Spinal cord (tissue), 10 donors: ENCODE results near the gene LDLRAD4. TPM values are rescaled to one million over a fixed set of nuclear protein-coding genes. Genes with fewer than 3 reads are reported as not detected.

Experiments used
- DNase-seq, 6 donors: peaks; one replicate each; pipeline versions ENCODE4 v3.0.0 to v3.0.0-alpha.2; 2013 to 2015; ENCODE audit warnings: low spot score in 6 of 6, low read depth in 4 of 6
- H3K27ac ChIP-seq: one replicate; pipeline ENCODE4 v1.5.1; 2013; ENCODE audit warnings: low read depth, low read length, control low read depth
- H3K27me3 ChIP-seq: one replicate; pipeline ENCODE4 v1.6.1; 2013; ENCODE audit warnings: low read length; ENCODE audit not compliant: control insufficient read depth, insufficient read depth
- H3K36me3 ChIP-seq: one replicate; pipeline ENCODE4 v1.6.1; 2013; ENCODE audit warnings: low read length; ENCODE audit not compliant: control insufficient read depth, insufficient read depth
- H3K4me1 ChIP-seq: one replicate; pipeline ENCODE4 v1.6.1; 2013; ENCODE audit warnings: low read length; ENCODE audit not compliant: control insufficient read depth, insufficient read depth
- H3K4me3 ChIP-seq: one replicate; pipeline ENCODE4 v1.5.1; 2013; ENCODE audit warnings: low read depth, low read length, control low read depth
- H3K9me3 ChIP-seq: one replicate; pipeline ENCODE4 v1.6.1; 2013; ENCODE audit warnings: low read length; ENCODE audit not compliant: control insufficient read depth, insufficient read depth
- WGBS: methylation state at CpG from one replicate; pipeline ENCODE4 v1.1.5; 2013; ENCODE audit warnings: missing lambda C conversion rate; ENCODE audit not compliant: insufficient coverage; 5-methylcytosine and 5-hydroxymethylcytosine counted together
- polyA plus RNA-seq, 2 donors: library from polyadenylated mRNA; unstranded; fragments of 120-200 nt; gene quantifications; one replicate each; pipeline ENCODE4 v1.2.1, GENCODE V29; 2013; ENCODE audit not compliant: insufficient read length in 2 of 2
- total RNA-seq, 2 donors: library from RNA; depleted of rRNA in 1 of 2; stranded (reverse); fragments of 120-200 nt in 1 of 2; fragments of >200 nt in 1 of 2; gene quantifications; one replicate each; pipeline versions ENCODE4 v1.2.3 to v1.2.4, GENCODE V29; 2013 to 2014
- donor health status: healthy.

Gene LDLRAD4
- total and polyA plus RNA-seq, 4 donors: 26.7 to 67.7 (median 38.5) TPM

DNA sequence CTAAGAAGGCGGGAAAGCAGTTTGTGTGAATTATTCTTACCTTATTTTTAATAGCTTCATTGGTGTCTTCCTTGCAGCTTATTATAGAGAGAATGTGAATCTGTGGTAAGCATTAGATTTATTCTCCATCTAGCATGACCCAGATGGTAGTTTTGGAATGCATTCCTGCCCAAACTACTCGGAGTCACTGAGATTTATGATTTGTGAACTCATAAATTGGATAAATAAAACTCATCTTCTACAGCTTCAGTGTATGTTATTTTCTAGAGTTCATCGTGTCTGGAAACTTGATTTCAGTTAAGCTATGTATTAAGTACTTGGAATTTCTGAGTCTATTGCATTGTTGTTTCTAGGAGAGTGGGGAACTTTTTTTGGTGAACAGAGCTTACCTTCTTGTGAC lies 337.3 kb downstream of the LDLRAD4 start:
- no peak overlapping the region for H3K27ac ChIP-seq
- H3K4me1 ChIP-seq: peaks cover 14% of the 10 kb centered on the region
- H3K27me3 ChIP-seq: no peaks in the 10 kb centered on the region
- DNase-seq: no peak
- no peaks in the 10 kb centered on the region for H3K9me3 ChIP-seq
- no peaks in the 10 kb centered on the region for H3K36me3 ChIP-seq
- no CpG with 5 or more reads among the region's 3 CpGs for WGBS
- no peak overlapping the region for H3K4me3 ChIP-seq

DNA sequence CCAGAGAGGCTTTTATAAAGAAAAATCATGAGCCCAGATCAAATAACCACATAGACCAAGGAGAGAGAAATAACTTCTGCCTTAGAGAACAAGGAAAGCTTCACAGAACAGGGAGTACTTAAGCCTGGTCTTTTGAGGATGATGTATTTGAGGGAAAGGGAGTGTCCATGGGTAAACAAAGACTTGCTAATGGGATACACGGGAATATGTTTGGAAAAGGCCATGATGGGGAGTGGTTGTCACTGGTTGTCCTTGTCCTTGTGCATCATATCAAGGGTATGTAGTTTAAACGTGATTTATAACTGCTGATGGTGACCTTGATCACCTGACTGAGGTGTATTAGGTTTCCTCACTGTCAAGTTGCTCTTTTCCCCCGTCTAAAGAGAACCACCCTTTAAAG lies 337.9 kb downstream of the LDLRAD4 start:
- no peaks in the 10 kb centered on the region for H3K36me3 ChIP-seq
- H3K4me3 ChIP-seq: no peak overlapping the region
- no peaks in the 10 kb centered on the region for H3K9me3 ChIP-seq
- 50% methylated on average over 1 of the region's 3 CpGs for WGBS
- DNase-seq: no peak
- H3K4me1 ChIP-seq: peaks cover 10% of the 10 kb centered on the region
- no peaks in the 10 kb centered on the region for H3K27me3 ChIP-seq
- no peak overlapping the region for H3K27ac ChIP-seq

DNA sequence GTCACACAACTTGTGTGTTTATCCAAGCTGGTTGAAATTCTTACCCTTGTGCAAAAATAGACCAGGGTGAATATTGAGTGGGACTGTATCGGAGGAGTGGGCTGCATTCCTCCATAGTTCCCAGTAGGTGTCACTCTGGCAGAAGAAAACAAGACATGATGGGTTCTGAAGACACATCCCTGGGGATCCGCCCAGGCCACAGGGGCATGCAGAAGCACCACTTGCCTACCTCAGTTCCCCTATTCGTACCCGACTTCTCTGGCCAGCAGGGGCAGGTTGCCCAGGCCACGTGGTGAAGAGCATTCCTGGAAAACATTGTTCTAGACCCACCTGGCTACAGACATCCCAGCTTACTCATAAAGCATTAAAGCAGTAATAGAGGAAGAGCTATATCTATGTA lies 339.6 kb downstream of the LDLRAD4 start:
- H3K4me1 ChIP-seq: peaks cover 8% of the 10 kb centered on the region
- H3K9me3 ChIP-seq: no peaks in the 10 kb centered on the region
- H3K36me3 ChIP-seq: no peaks in the 10 kb centered on the region
- H3K4me3 ChIP-seq: no peak overlapping the region
- H3K27me3 ChIP-seq: no peaks in the 10 kb centered on the region
- DNase-seq: peak in 2 of 6 donors; percentile 65 to 79
- WGBS: 8% methylated on average over 5 of the region's 5 CpGs
- no peak overlapping the region for H3K27ac ChIP-seq

DNA sequence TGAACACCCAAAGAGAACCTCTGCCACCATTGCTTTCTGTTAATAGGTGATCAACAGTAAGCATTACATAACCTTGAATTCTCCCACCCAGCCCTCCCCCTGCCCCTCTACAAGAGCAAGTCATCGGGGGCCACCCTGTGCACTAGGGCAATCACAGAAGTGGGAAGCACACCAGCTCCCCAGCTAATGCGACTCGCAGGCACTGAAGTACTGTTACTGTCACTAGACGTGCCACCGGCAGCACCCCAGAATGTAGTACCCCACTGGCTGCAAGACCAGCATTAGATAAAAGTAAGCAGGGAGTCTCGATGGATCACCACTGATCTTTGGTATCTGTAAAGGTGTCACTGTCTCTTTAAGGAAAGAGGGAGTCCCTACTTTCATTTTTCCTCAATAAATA lies 340.2 kb downstream of the LDLRAD4 start:
- Histone ChIP-seq H3K36me3 (no peaks in the 10 kb centered on the region), H3K27ac (no peak overlapping the region), H3K27me3 (no peaks in the 10 kb centered on the region), H3K4me1 (peaks cover 12% of the 10 kb centered on the region), H3K4me3 (no peak overlapping the region), H3K9me3 (no peaks in the 10 kb centered on the region)
- no peak for DNase-seq
- 62% methylated on average over 3 of the region's 6 CpGs for WGBS

DNA sequence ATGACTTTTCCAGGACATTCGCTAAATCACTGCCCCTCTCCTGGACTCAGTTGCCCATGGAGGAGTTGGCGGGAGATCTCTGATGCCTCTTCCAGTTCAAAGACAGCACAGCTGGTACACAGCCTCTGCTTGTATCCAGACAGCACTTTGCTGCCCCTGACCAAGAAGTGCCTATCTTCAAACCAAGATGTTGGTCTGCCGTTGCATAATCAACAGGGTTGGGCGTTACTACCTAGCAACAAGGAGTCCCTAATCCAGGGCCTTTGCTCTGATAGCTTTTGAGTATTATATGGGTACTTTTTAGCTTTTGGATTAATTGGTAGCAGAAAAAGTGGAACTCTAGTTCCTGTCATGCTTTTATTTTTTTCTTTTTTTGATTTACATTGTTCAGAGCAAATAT lies 341.2 kb downstream of the LDLRAD4 start:
- Histone ChIP-seq H3K27me3 (no peaks in the 10 kb centered on the region), H3K27ac (no peak overlapping the region), H3K36me3 (no peaks in the 10 kb centered on the region), H3K4me1 (peaks cover 20% of the 10 kb centered on the region), H3K4me3 (no peak overlapping the region), H3K9me3 (no peaks in the 10 kb centered on the region)
- 98% methylated on average over 4 of the region's 4 CpGs for WGBS
- no peak for DNase-seq

DNA sequence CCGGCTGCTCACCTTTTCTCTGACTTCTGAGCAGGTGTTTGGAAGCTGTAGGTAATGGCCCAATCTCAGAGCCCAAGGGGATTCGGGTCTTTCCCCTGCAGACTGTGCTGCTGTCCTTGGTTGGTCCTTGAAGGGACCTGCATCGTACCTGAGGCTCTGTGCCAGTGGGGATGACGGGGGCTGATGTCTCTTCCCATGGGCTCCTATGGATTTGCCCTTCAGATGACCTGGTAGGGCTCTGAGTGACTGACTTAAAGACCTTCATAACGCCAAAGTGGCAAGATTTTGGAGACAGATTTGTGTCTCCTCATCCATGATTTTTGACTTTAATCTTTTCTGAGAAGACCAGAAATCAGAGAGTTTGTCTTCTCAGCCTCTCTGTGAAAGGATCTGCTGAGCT lies 341.7 kb downstream of the LDLRAD4 start:
- H3K4me3 ChIP-seq: no peak overlapping the region
- WGBS: 91% methylated on average over 5 of the region's 5 CpGs
- H3K27ac ChIP-seq: no peak overlapping the region
- no peak for DNase-seq
- H3K27me3 ChIP-seq: no peaks in the 10 kb centered on the region
- H3K9me3 ChIP-seq: no peaks in the 10 kb centered on the region
- H3K4me1 ChIP-seq: peaks cover 26% of the 10 kb centered on the region
- H3K36me3 ChIP-seq: no peaks in the 10 kb centered on the region

DNA sequence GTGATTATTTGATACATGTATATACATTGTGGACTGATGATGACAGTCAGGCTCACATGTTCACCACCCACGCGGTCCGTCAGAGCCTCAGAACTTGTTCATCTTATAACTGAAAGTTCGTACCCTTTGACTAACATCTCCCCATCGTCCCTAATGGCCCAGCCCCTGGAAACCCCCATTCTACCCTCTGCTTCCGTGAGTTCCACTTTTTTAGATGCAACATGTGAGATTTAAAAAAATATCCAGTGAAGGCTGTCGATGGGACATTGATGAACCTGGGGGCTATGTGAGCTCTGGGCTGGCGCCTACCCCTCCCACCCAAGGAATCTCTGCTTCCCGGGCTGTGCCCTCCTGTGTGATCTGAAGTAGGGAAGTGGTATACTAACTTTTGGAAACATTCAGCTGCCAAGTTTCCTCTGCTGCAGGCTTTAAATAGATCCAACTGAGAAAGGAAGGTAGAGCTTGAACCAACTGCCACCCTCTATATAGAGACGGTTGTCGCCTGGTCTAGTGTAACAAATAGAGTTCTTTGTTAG lies 344.0 kb downstream of the LDLRAD4 start:
- 85% methylated on average over 3 of the region's 11 CpGs for WGBS
- Histone ChIP-seq H3K27ac (no peak overlapping the region), H3K36me3 (no peaks in the 10 kb centered on the region), H3K27me3 (no peaks in the 10 kb centered on the region), H3K9me3 (no peaks in the 10 kb centered on the region), H3K4me3 (no peak overlapping the region), H3K4me1 (peaks cover 47% of the 10 kb centered on the region)
- DNase-seq: no peak

DNA sequence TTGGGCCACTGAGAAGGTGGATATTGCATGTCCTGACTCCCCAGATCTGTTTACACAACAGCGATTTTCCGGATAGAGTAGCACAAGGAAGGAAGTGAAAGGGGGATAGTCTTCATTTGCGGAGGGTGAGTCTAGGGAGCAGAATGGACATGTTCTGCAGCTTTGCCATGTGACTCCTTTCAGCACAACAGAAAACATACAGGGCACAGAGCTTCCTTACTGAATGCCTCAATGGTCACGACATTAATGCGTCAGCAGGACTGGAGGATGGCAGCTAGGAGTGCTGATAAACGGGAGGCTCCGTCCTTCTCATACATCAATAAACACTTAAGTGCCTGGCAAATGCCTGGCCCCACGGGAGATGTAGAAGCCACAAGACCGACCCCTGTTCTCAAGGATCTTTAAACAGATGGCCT lies 344.8 kb downstream of the LDLRAD4 start:
- no peak overlapping the region for H3K27ac ChIP-seq
- no CpG with 5 or more reads among the region's 9 CpGs for WGBS
- H3K4me3 ChIP-seq: no peak overlapping the region
- H3K27me3 ChIP-seq: no peaks in the 10 kb centered on the region
- H3K9me3 ChIP-seq: no peaks in the 10 kb centered on the region
- no peaks in the 10 kb centered on the region for H3K36me3 ChIP-seq
- peaks cover 47% of the 10 kb centered on the region for H3K4me1 ChIP-seq
- no peak for DNase-seq

DNA sequence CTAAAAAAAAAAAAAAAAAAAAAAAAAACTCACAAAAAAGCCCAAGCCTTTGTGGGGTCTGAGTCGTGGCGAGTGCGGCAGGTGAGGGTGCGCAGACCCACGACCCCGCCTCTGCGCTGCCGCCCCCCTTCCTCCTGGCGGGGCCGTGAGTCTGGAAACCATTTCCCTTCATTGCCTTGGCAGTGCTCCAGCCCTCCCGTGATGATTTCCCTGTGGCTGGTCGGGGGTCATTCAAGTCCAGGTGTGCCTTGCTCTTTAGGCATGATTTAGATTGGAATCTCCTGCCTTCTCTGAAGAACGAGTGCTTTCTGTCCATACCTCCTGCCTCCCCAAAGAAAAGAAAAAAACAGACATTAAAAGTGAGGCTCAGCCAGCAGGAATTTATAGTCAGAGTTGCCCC lies 346.0 kb downstream of the LDLRAD4 start:
- Histone ChIP-seq H3K27ac (no peak overlapping the region), H3K27me3 (no peaks in the 10 kb centered on the region), H3K4me1 (peaks cover 47% of the 10 kb centered on the region), H3K36me3 (no peaks in the 10 kb centered on the region), H3K4me3 (no peak overlapping the region), H3K9me3 (no peaks in the 10 kb centered on the region)
- WGBS: 43% methylated on average over 12 of the region's 13 CpGs
- DNase-seq: peak in 1 of 6 donors; percentile 23

DNA sequence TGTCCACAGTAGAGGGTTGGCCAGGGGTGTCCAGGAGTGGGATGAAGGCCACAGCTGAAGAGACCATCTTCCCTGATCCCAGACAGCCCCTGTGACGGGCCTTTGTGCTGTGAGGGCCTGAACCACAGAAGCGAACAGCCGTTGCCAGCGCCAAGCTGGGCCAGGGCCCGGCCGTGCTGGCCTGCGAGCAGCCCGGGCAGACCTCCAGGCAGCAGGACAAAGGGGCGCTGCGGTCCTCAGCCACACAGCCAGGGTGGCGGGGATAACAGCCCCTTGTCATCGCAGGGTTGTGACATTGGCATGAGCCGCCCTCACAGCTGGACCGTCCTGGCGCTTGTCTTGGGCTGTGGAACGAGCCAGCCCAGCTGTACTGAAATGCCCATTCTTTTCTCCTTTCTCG lies 346.7 kb downstream of the LDLRAD4 start:
- Histone ChIP-seq H3K4me1 (peaks cover 50% of the 10 kb centered on the region), H3K36me3 (no peaks in the 10 kb centered on the region), H3K27me3 (no peaks in the 10 kb centered on the region), H3K9me3 (no peaks in the 10 kb centered on the region), H3K4me3 (no peak overlapping the region), H3K27ac (peak overlapping the region; percentile 50)
- peak in 4 of 6 donors; percentile 59 to 89 (median 62) for DNase-seq
- 31% methylated on average over 16 of the region's 17 CpGs for WGBS
